CD14-positive monocyte (primary cell): ENCODE results near the gene ARL14EPL. TPM values are rescaled to one million over a fixed set of nuclear protein-coding genes. Genes with fewer than 3 reads are reported as not detected.

ENCODE experiments used
- DNase-seq, 3 donors: peaks; one replicate each; pipeline ENCODE4 v3.0.0-alpha.2; 2011 to 2022
- H2AFZ ChIP-seq: 2 replicates; pipeline ENCODE4 v1.6.0; 2012; ENCODE audit warnings: mild to moderate bottlenecking, low read depth, low read length, inconsistent platforms; ENCODE audit not compliant: insufficient read depth, poor library complexity, severe bottlenecking
- H3K27ac ChIP-seq, 2 donors: 1 replicate in 1 of 2; 2 replicates in 1 of 2; pipeline ENCODE4 v1.5.1; 2012 to 2013; ENCODE audit warnings: low read length in 2 of 2, control low read depth in 1 of 2, inconsistent platforms in 1 of 2, low read depth in 1 of 2, mild to moderate bottlenecking in 1 of 2
- H3K27me3 ChIP-seq, 2 donors: one replicate each; pipeline versions ENCODE4 v1.6.0 to v1.6.1; 2011 to 2013; ENCODE audit warnings: low read length in 2 of 2; ENCODE audit not compliant: control insufficient read depth in 2 of 2, insufficient read depth in 2 of 2
- H3K36me3 ChIP-seq, 2 donors: replicated peaks in 1 of 2; 1 replicate in 1 of 2; 2 replicates in 1 of 2; pipeline versions ENCODE4 v1.5.1 to v1.6.1; 2012 to 2013; ENCODE audit warnings: low read length in 2 of 2, control low read depth in 1 of 2, inconsistent platforms in 1 of 2, mild to moderate bottlenecking in 1 of 2; ENCODE audit not compliant: insufficient read depth in 2 of 2, control insufficient read depth in 1 of 2
- H3K4me1 ChIP-seq, 2 donors: 1 replicate in 1 of 2; 2 replicates in 1 of 2; pipeline versions ENCODE4 v1.5.1 to v1.6.1; 2012 to 2013; ENCODE audit warnings: low read length in 2 of 2, control low read depth in 1 of 2, inconsistent platforms in 1 of 2, mild to moderate bottlenecking in 1 of 2, moderate library complexity in 1 of 2; ENCODE audit not compliant: insufficient read depth in 2 of 2, control insufficient read depth in 1 of 2
- H3K4me2 ChIP-seq: replicated peaks from 2 replicates; pipeline ENCODE3; 2012; ENCODE audit warnings: low read length, moderate library complexity, mild to moderate bottlenecking; ENCODE audit not compliant: poor library complexity, severe bottlenecking; ENCODE audit errors: extremely low read depth
- H3K4me3 ChIP-seq, 3 experiments: fragments of 200-600 bp in 1 of 3; sonication (generic) in 1 of 3; replicated peaks in 1 of 3; 1 replicate in 2 of 3; 2 replicates in 1 of 3; pipeline ENCODE4 v1.5.1; 2011 to 2013; ENCODE audit warnings: low read length in 3 of 3, mild to moderate bottlenecking in 3 of 3, control low read depth in 2 of 3, low read depth in 2 of 3, inconsistent platforms in 1 of 3, moderate library complexity in 1 of 3
- H3K79me2 ChIP-seq: 2 replicates; pipeline ENCODE4 v1.6.0; 2012; ENCODE audit warnings: mild to moderate bottlenecking, control low read depth, inconsistent platforms, low read length, moderate library complexity; ENCODE audit not compliant: insufficient read depth
- H3K9ac ChIP-seq: 2 replicates; pipeline ENCODE4 v1.6.0; 2017; ENCODE audit warnings: low read length, mild to moderate bottlenecking; ENCODE audit not compliant: insufficient read depth, poor library complexity, severe bottlenecking
- H3K9me3 ChIP-seq, 2 donors: replicated peaks in 1 of 2; 1 replicate in 1 of 2; 2 replicates in 1 of 2; pipeline versions ENCODE4 v1.5.1 to v1.6.1; 2012 to 2013; ENCODE audit warnings: low read length in 2 of 2, control low read depth in 1 of 2; ENCODE audit not compliant: control insufficient read depth in 1 of 2, insufficient read depth in 1 of 2
- H4K20me1 ChIP-seq: 2 replicates; pipeline ENCODE4 v1.6.0; 2012; ENCODE audit warnings: mild to moderate bottlenecking, low read length, control low read depth, moderate library complexity; ENCODE audit not compliant: insufficient read depth
- H3K27ac Mint-ChIP-seq, 7 donors: one replicate each; pipeline ENCODE4 v1.8.0; 2020; ENCODE audit warnings: mild to moderate bottlenecking in 7 of 7, mixed read lengths in 7 of 7, moderate library complexity in 6 of 7, inconsistent platforms in 2 of 7
- H3K27me3 Mint-ChIP-seq, 3 donors: one replicate each; pipeline ENCODE4 v1.8.0; 2021 to 2022; ENCODE audit warnings: low read depth in 3 of 3, mild to moderate bottlenecking in 3 of 3, mixed read lengths in 3 of 3, moderate library complexity in 3 of 3, inconsistent platforms in 1 of 3
- H3K36me3 Mint-ChIP-seq, 2 donors: one replicate each; pipeline ENCODE4 v1.8.0; 2020; ENCODE audit warnings: mixed read lengths in 2 of 2, inconsistent platforms in 1 of 2, mild to moderate bottlenecking in 1 of 2
- H3K4me1 Mint-ChIP-seq: one replicate; pipeline ENCODE4 v1.8.0; 2020; ENCODE audit warnings: mild to moderate bottlenecking, mixed read lengths
- H3K4me3 Mint-ChIP-seq, 2 donors: one replicate each; pipeline ENCODE4 v1.8.0; 2020; ENCODE audit warnings: mild to moderate bottlenecking in 2 of 2, mixed read lengths in 2 of 2, moderate library complexity in 1 of 2
- H3K9me3 Mint-ChIP-seq, 7 donors: one replicate each; pipeline ENCODE4 v1.8.0; 2020 to 2022; ENCODE audit warnings: mixed read lengths in 7 of 7, mild to moderate bottlenecking in 6 of 7, moderate library complexity in 6 of 7, inconsistent platforms in 2 of 7
- CTCF ChIP-seq: fragments of 200-600 bp; IDR thresholded peaks from one replicate; pipeline ENCODE4 v1.8.0; 2022; ENCODE audit warnings: antibody characterized with exemption, mild to moderate bottlenecking
- WGBS: methylation state at CpG from one replicate; pipeline ENCODE4 v1.1.5; 2013; ENCODE audit warnings: missing lambda C conversion rate; ENCODE audit not compliant: insufficient coverage; 5-methylcytosine and 5-hydroxymethylcytosine counted together
- intact Hi-C, 2 donors: fragments of 100-400 bp; cut with micrococcal nuclease; formaldehyde crosslinking; loops; one replicate each; pipeline versions ENCODE4 v1.15.0 to v1.15.1; 2023
- polyA plus RNA-seq, 3 donors: library from polyadenylated mRNA; depleted of rRNA in 1 of 3; unstranded in 2 of 3; stranded (reverse) in 1 of 3; fragments of 300-500 nt in 2 of 3; fragments of >200 nt in 1 of 3; fragmentation: Illumina TruSeq in 2 of 3; gene quantifications; 1 replicate in 2 of 3; 2 replicates in 1 of 3; pipeline ENCODE4 v1.2.3, GENCODE V29; 2012 to 2021

ARL14EPL gene
- polyA plus RNA-seq, 3 donors: 0.11 TPM; not detected in 2

DNA sequence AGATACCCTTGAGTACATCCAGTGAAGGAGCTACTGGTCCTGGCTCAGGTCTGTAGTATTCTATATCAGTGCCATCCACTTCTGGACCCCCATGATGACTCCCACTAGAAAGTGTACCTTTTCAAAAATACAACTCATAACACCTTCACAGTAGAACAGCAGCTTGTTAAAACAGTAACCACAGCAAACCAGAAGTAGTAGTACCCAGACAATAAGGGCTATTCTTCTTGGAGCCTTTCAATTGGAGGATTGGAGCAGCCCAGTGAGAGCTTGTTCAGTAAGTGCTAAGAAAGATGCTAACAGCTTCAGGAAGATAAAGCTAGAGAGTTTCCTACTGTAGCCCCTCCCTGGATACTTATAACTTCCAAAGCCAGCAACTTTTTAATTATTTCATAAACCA is 10.1 kb downstream of the ARL14EPL start:
- Histone ChIP-seq H3K79me2 (no peaks in the 10 kb centered on the region), H3K27ac (no peak overlapping the region), H3K27me3 (no peaks in the 10 kb centered on the region), H3K4me2 (no peak overlapping the region), H4K20me1 (no peaks in the 10 kb centered on the region), H3K9ac (no peak overlapping the region), H3K9me3 (no peaks in the 10 kb centered on the region), H2AFZ (no peak overlapping the region), H3K4me1 (peaks cover 15 to 18% of the 10 kb centered on the region in 2 donors), H3K4me3 (no peak overlapping the region), H3K36me3 (no peaks in the 10 kb centered on the region)
- no peak overlapping the region for H3K27ac Mint-ChIP-seq
- peaks cover 18% of the 10 kb centered on the region for H3K4me1 Mint-ChIP-seq
- DNase-seq: no peak
- H3K4me3 Mint-ChIP-seq: no peak overlapping the region
- no peaks in the 10 kb centered on the region for H3K9me3 Mint-ChIP-seq
- no peak for TF ChIP-seq CTCF
- H3K27me3 Mint-ChIP-seq: peaks cover 0 to 3% (median 0%) of the 10 kb centered on the region in 3 donors
- intact Hi-C loops: no loop called here
- H3K36me3 Mint-ChIP-seq: no peaks in the 10 kb centered on the region

DNA sequence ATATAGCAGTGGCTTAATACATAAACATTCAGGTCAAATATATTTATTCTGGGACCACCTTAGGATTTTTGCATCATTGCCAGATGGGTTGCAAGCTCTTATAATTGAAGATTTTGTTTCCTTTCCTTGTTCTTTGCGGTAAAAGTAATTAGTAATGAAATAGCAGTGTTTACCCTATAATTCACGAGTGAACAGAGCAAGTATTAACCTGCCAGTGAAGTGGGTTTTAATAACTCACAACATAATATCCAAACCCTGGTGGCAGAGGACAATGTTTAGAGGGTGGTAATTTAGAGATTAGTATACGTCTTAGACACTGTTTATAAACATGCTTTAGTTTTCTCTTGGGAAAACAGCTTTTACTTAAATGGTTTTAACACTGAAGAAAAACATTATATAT is 11.8 kb downstream of the ARL14EPL start:
- Histone ChIP-seq H3K27me3 (peaks cover 0 to 2% of the 10 kb centered on the region in 2 donors), H3K4me3 (no peak overlapping the region), H4K20me1 (no peaks in the 10 kb centered on the region), H3K9me3 (no peaks in the 10 kb centered on the region), H3K27ac (no peak overlapping the region), H3K9ac (no peak overlapping the region), H3K4me1 (peaks cover 2 to 3% of the 10 kb centered on the region in 2 donors), H3K36me3 (no peaks in the 10 kb centered on the region), H3K79me2 (no peaks in the 10 kb centered on the region), H2AFZ (no peak overlapping the region), H3K4me2 (no peak overlapping the region)
- Mint-ChIP-seq H3K9me3 (peaks cover 0 to 2% (median 0%) of the 10 kb centered on the region in 7 donors), H3K4me1 (peaks cover 3% of the 10 kb centered on the region), H3K4me3 (no peak overlapping the region), H3K36me3 (no peaks in the 10 kb centered on the region), H3K27me3 (peaks cover 0 to 3% (median 0%) of the 10 kb centered on the region in 3 donors), H3K27ac (no peak overlapping the region)
- WGBS: no CpG with 5 or more reads among the region's 3 CpGs
- intact Hi-C loops: no loop called here
- no peak for TF ChIP-seq CTCF
- DNase-seq: no peak
